Suprapubic skin (tissue), 3 donors: ENCODE measurements around the gene KCNA5.

Experiments used
- POLR2A ChIP-seq, 2 donors: fragments of 450-650 bp; IDR thresholded peaks; one replicate each; pipeline ENCODE4 v1.6.1; 2017; ENCODE audit warnings: antibody characterized with exemption in 2 of 2, mild to moderate bottlenecking in 2 of 2, moderate library complexity in 2 of 2
- TF ChIP-seq, protein P1 (sequence below), 2 donors: fragments of 200-600 bp in 1 of 2; fragments of 450-650 bp in 1 of 2; sonication (generic) in 1 of 2; IDR thresholded peaks; one replicate each; pipeline ENCODE4 v1.5.1; 2016 to 2019; ENCODE audit warnings: antibody characterized with exemption in 2 of 2, mild to moderate bottlenecking in 1 of 2, moderate library complexity in 1 of 2

DNA sequence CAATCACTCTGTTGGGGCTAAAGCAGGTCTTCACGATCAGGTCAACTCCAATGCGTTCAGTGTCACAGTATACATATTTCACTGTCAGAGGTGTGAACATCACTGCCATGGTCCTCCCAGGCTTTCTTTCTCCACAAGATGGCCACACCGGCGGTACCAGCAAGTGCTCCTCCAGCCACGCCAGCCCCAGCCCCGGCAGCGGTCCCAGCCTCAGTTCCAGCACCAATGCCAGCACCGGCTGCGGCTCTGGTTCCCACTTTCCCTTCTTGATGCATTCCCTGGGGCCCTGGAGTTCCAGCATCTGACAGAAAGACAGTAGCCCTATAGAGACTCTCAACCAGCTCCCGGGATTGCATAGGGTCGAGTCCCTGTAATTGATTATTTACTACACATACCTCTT lies 10.9 kb upstream of the KCNA5 start:
- TF ChIP-seq, protein P1, sequence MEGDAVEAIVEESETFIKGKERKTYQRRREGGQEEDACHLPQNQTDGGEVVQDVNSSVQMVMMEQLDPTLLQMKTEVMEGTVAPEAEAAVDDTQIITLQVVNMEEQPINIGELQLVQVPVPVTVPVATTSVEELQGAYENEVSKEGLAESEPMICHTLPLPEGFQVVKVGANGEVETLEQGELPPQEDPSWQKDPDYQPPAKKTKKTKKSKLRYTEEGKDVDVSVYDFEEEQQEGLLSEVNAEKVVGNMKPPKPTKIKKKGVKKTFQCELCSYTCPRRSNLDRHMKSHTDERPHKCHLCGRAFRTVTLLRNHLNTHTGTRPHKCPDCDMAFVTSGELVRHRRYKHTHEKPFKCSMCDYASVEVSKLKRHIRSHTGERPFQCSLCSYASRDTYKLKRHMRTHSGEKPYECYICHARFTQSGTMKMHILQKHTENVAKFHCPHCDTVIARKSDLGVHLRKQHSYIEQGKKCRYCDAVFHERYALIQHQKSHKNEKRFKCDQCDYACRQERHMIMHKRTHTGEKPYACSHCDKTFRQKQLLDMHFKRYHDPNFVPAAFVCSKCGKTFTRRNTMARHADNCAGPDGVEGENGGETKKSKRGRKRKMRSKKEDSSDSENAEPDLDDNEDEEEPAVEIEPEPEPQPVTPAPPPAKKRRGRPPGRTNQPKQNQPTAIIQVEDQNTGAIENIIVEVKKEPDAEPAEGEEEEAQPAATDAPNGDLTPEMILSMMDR (IDR thresholded peaks at IDR 0.05), result no peak
- TF ChIP-seq POLR2A (IDR thresholded peaks at IDR 0.05), result no peak
